Transverse colon (tissue), 4 donors: ENCODE data around the gene RASGEF1C.

ENCODE experiments used
- EP300 ChIP-seq: sonication (generic); formaldehyde crosslinking; IDR thresholded peaks from one replicate; pipeline ENCODE4 v1.6.1; 2017; ENCODE audit warnings: antibody characterized with exemption, low read depth
- POLR2A ChIP-seq: fragments of 450-650 bp; IDR thresholded peaks from one replicate; pipeline ENCODE4 v1.6.1; 2016; ENCODE audit warnings: antibody characterized with exemption, mild to moderate bottlenecking, moderate library complexity
- POLR2AphosphoS5 ChIP-seq, 3 donors: sonication (generic); formaldehyde crosslinking; IDR thresholded peaks; one replicate each; pipeline ENCODE4 v1.6.1; 2016; ENCODE audit warnings: antibody characterized with exemption in 3 of 3
- TF ChIP-seq, protein P1 (sequence below), 5 experiments: fragments of 200-600 bp in 3 of 5; fragments of 450-650 bp in 2 of 5; sonication (generic) in 3 of 5; IDR thresholded peaks; 1 replicate in 2 of 5; 2 replicates in 3 of 5; pipeline ENCODE4 v1.5.1; 2016 to 2017; ENCODE audit warnings: antibody characterized with exemption in 5 of 5, inconsistent platforms in 3 of 5, mild to moderate bottlenecking in 2 of 5, moderate library complexity in 1 of 5

DNA sequence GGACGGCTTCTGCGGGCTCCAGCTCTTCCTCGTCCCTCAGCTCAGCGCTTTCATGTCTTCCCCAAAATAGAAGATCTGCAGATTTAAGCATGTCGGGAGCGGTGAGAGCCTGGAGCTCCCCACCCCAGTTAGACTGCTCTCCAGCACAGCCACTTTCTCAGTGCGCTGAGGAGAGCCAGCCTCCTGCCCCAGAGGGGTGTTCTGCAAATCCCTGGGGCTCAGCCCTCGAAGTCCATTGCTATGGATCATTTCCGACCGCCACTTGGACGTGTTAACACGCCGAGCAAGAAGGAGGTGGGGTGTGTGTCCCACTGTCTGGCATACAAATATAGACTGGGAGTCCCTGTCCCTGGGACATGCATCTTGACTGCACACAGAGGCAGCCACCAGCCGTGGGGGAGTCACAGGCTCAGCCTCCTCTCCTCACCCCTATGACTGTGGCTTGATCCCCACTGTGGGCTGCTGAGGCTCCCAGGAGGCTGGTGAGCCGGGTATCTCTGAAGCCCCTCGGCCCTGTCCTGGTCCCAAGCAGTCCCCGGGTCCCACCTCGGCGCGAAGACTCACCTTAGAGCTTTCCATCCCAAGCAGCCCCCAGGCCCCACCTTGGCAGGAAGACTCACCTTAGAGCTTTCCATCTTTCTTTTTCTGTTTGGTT is 107.4 kb downstream of the RASGEF1C start:
- no peak for TF ChIP-seq POLR2AphosphoS5 (IDR thresholded peaks at IDR 0.05)
- no peak for TF ChIP-seq POLR2A
- TF ChIP-seq, protein P1, sequence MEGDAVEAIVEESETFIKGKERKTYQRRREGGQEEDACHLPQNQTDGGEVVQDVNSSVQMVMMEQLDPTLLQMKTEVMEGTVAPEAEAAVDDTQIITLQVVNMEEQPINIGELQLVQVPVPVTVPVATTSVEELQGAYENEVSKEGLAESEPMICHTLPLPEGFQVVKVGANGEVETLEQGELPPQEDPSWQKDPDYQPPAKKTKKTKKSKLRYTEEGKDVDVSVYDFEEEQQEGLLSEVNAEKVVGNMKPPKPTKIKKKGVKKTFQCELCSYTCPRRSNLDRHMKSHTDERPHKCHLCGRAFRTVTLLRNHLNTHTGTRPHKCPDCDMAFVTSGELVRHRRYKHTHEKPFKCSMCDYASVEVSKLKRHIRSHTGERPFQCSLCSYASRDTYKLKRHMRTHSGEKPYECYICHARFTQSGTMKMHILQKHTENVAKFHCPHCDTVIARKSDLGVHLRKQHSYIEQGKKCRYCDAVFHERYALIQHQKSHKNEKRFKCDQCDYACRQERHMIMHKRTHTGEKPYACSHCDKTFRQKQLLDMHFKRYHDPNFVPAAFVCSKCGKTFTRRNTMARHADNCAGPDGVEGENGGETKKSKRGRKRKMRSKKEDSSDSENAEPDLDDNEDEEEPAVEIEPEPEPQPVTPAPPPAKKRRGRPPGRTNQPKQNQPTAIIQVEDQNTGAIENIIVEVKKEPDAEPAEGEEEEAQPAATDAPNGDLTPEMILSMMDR (IDR thresholded peaks at IDR 0.05), result no peak
- no peak for TF ChIP-seq EP300
